Neutrophil (primary cell): ENCODE data around the gene WASHC3.
"Not testable (repeated sequence)": the region's sequence is repeated elsewhere in the genome, so short reads cannot be mapped to it uniquely, and the experiment has no call there.

Experiments used
- H3K27ac ChIP-seq: fragments of 200-600 bp; sonication (generic); 2 replicates; pipeline ENCODE4 v1.5.1; 2016; ENCODE audit warnings: mild to moderate bottlenecking, moderate library complexity
- H3K27me3 ChIP-seq: fragments of 200-600 bp; sonication (generic); 2 replicates; pipeline ENCODE4 v1.6.0; 2016; ENCODE audit warnings: mild to moderate bottlenecking
- H3K36me3 ChIP-seq: fragments of 200-600 bp; sonication (generic); 2 replicates; pipeline ENCODE4 v1.5.1; 2017
- H3K4me1 ChIP-seq, 2 experiments: fragments of 200-600 bp in 1 of 2; sonication (generic) in 1 of 2; 1 replicate in 1 of 2; 2 replicates in 1 of 2; pipeline versions ENCODE4 v1.5.1 to v1.6.1; 2013 to 2016; ENCODE audit warnings: low read depth in 1 of 2, low read length in 1 of 2, mild to moderate bottlenecking in 1 of 2, moderate library complexity in 1 of 2; ENCODE audit not compliant: control insufficient read depth in 1 of 2, insufficient read depth in 1 of 2
- H3K4me3 ChIP-seq, 2 experiments: fragments of 200-600 bp in 1 of 2; sonication (generic) in 1 of 2; 1 replicate in 1 of 2; 2 replicates in 1 of 2; pipeline ENCODE4 v1.5.1; 2013 to 2016; ENCODE audit warnings: low read depth in 1 of 2, low read length in 1 of 2, mild to moderate bottlenecking in 1 of 2, moderate library complexity in 1 of 2
- H3K9me3 ChIP-seq: fragments of 200-600 bp; sonication (generic); 2 replicates; pipeline ENCODE4 v1.5.1; 2016
- TF ChIP-seq, protein P1 (sequence below): fragments of 200-600 bp; sonication (generic); IDR thresholded peaks from 2 replicates; pipeline ENCODE4 v1.5.1; 2016; ENCODE audit warnings: antibody characterized with exemption

Gene WASHC3

DNA sequence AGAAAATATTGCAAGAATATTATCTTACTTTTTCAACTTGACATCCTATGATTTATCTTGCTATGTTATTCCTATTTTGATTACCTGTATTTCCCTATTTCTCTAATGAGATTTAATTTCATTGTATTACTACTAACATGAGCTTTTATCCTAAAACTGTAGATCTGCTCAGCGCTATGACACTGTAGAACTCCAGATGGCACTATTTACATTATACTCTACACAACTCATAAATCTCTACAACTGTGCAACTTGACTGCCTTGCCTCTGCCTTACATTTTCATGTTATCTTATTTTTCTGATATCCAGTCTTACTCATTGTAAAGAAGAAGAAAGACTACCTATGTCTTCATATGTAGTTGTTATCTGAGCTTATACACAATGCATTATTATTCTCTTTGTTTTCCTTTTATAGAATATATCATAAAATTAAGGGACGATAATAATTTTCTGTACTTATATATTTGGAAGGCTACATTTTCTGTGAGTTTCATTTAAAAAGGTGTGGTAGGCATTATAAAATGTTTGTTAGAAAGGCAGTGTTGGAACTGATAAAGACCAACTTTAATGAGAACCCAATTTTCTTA lies 34.0 kb upstream of the WASHC3 start:
- no peak overlapping the region for H3K4me3 ChIP-seq
- H3K9me3 ChIP-seq = no peaks in the 10 kb centered on the region
- TF ChIP-seq, protein P1, sequence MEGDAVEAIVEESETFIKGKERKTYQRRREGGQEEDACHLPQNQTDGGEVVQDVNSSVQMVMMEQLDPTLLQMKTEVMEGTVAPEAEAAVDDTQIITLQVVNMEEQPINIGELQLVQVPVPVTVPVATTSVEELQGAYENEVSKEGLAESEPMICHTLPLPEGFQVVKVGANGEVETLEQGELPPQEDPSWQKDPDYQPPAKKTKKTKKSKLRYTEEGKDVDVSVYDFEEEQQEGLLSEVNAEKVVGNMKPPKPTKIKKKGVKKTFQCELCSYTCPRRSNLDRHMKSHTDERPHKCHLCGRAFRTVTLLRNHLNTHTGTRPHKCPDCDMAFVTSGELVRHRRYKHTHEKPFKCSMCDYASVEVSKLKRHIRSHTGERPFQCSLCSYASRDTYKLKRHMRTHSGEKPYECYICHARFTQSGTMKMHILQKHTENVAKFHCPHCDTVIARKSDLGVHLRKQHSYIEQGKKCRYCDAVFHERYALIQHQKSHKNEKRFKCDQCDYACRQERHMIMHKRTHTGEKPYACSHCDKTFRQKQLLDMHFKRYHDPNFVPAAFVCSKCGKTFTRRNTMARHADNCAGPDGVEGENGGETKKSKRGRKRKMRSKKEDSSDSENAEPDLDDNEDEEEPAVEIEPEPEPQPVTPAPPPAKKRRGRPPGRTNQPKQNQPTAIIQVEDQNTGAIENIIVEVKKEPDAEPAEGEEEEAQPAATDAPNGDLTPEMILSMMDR = no peak
- no peaks in the 10 kb centered on the region for H3K27me3 ChIP-seq
- H3K27ac ChIP-seq = no peak overlapping the region
- peaks cover 41% of the 10 kb centered on the region for H3K36me3 ChIP-seq
- no peaks in the 10 kb centered on the region for H3K4me1 ChIP-seq

DNA sequence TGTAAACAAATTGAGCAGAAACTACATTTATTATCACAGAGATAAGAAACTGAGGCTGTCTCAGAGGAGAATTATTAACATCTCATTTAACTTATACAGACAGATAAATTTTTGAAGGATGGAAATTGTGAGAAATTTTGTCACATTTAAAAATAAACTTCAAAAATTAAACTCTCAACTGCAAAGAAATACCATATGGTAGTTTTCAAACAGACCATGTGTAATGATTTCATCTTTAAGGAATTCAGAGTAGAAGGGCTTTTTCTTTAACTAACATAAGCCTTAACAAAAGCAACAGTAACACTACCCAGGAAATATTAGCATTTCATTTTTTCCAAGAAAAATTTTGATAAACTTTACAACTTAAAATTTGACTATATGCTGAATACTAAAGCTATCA lies 31.5 kb upstream of the WASHC3 start:
- no peak overlapping the region for H3K27ac ChIP-seq
- H3K4me3 ChIP-seq = no peak overlapping the region
- H3K36me3 ChIP-seq = peaks cover 27% of the 10 kb centered on the region
- H3K27me3 ChIP-seq = no peaks in the 10 kb centered on the region
- H3K4me1 ChIP-seq = no peaks in the 10 kb centered on the region
- no peaks in the 10 kb centered on the region for H3K9me3 ChIP-seq
- TF ChIP-seq, protein P1 = no peak

DNA sequence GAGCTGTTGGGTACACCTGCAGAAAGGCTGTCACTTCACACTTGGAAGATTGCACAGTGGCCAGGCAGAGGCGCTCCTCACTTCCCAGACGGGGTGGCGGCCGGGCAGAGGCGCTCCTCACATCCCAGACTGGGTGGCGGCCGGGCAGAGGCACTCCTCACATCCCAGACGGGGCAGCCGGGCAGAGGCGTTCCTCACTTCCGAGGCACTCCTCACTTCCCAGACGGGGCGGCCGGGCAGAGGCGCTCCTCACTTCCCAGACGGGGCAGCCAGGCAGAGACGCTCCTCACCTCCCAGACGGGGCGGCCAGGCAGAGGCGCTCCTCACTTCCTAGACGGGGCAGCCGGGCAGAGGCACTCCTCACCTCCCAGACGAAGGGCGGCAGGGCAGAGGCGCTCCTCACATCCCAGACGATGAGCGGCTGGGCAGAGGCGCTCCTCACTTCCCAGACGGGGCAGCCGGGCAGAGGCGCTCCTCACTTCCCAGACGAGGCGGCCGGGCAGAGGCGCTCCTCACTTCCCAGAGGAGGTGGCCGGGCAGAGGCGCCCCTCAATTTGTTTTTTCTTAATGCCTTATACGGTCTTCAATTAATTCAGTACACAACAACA lies 27.5 kb upstream of the WASHC3 start:
- H3K27me3 ChIP-seq, H3K4me3 ChIP-seq, H3K4me1 ChIP-seq, H3K9me3 ChIP-seq, H3K27ac ChIP-seq: not testable (repeated sequence)
- peaks cover 17% of the 10 kb centered on the region for H3K36me3 ChIP-seq

DNA sequence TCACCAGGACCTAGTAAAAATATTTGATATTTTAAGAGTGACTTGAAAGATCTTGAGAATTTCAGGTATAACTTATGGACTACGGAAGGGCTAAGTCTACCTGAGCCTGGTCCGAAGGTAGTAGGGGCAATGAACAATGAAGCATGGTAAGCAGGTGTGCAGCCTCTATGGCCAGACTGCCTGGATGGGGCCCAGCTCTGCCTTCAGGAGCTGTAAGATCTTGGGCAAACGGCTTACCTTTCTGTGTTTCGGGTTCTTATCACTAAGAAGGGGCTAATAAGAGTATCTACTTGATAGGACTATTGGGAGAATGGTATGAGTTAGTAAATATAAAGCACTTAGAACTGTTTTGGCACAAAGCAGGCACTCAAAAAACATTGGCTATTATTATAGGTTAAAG lies 19.1 kb upstream of the WASHC3 start:
- Histone ChIP-seq H3K4me3 (no peak overlapping the region), H3K4me1 (no peaks in the 10 kb centered on the region), H3K27ac (no peak overlapping the region), H3K9me3 (no peaks in the 10 kb centered on the region), H3K36me3 (peaks cover 52% of the 10 kb centered on the region), H3K27me3 (no peaks in the 10 kb centered on the region)
- TF ChIP-seq, protein P1 = no peak

DNA sequence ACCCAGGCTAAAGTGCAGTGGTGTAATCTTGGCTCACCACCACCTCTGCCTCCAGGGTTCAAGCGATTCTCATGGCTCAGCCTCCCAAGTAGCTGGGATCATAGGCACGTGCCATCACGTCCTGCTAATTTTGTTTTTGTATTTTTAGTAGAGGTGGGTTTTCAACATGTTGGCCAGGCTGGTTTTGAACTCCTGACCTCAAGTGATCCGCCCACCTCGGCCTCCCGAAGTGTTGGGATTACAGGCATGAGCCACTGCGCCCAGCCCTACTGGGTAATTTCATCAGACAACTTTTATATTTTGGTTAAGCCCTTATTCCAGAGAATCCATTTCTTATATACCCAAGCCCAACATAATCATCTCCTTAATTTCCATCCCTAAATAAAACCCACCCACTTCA lies 10.3 kb upstream of the WASHC3 start:
- not testable (repeated sequence) for H3K9me3 ChIP-seq, H3K4me3 ChIP-seq, H3K27me3 ChIP-seq, H3K4me1 ChIP-seq, H3K27ac ChIP-seq
- H3K36me3 ChIP-seq = peaks cover 29% of the 10 kb centered on the region

DNA sequence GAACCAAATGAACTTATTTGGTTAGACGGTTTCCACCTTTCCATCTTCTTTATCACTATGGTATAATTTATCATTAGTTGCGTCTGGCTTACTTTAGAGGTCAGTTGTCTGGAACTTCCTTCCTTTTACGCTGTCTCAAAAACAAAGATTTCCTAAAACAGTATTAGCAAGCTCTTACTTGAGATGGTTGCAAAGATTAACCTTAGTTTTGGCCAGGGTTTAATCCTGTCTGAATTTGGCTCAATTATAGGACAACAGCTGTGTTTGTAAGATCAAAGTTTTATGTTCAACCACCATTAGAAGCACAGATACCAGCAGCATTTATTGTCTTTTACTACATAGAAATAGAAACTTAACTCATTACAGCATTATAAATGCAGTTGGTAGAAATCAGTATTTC lies 7.9 kb upstream of the WASHC3 start:
- Histone ChIP-seq H3K9me3 (no peaks in the 10 kb centered on the region), H3K27me3 (no peaks in the 10 kb centered on the region), H3K27ac (no peak overlapping the region), H3K4me3 (no peak overlapping the region), H3K36me3 (peaks cover 8% of the 10 kb centered on the region), H3K4me1 (no peaks in the 10 kb centered on the region)
- TF ChIP-seq, protein P1 = no peak
